LNCaP clone FGC (cell line): ENCODE measurements around the gene NCK2.

Experiments
- DNase-seq: peaks from one replicate; pipeline ENCODE4 v3.0.0-alpha.2; 2011; ENCODE audit warnings: low read depth
- H3K4me3 ChIP-seq: 2 replicates; pipeline ENCODE4 v1.5.1; 2011; ENCODE audit warnings: mild to moderate bottlenecking, low read depth, low read length, control low read depth
- TF ChIP-seq, protein P1 (sequence below): IDR thresholded peaks from 2 replicates; pipeline ENCODE4 v1.5.1; 2012; ENCODE audit warnings: mild to moderate bottlenecking; ENCODE audit not compliant: control insufficient read depth, insufficient read depth; ENCODE audit errors: extremely low read depth

Gene NCK2

GRCh38 chr2:105870062-105870461 is 125.3 kb downstream of the NCK2 start:
- TF ChIP-seq, protein P1, sequence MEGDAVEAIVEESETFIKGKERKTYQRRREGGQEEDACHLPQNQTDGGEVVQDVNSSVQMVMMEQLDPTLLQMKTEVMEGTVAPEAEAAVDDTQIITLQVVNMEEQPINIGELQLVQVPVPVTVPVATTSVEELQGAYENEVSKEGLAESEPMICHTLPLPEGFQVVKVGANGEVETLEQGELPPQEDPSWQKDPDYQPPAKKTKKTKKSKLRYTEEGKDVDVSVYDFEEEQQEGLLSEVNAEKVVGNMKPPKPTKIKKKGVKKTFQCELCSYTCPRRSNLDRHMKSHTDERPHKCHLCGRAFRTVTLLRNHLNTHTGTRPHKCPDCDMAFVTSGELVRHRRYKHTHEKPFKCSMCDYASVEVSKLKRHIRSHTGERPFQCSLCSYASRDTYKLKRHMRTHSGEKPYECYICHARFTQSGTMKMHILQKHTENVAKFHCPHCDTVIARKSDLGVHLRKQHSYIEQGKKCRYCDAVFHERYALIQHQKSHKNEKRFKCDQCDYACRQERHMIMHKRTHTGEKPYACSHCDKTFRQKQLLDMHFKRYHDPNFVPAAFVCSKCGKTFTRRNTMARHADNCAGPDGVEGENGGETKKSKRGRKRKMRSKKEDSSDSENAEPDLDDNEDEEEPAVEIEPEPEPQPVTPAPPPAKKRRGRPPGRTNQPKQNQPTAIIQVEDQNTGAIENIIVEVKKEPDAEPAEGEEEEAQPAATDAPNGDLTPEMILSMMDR, result no peak
- DNase-seq, result no peak
- H3K4me3 ChIP-seq, result no peak overlapping the region

DNA sequence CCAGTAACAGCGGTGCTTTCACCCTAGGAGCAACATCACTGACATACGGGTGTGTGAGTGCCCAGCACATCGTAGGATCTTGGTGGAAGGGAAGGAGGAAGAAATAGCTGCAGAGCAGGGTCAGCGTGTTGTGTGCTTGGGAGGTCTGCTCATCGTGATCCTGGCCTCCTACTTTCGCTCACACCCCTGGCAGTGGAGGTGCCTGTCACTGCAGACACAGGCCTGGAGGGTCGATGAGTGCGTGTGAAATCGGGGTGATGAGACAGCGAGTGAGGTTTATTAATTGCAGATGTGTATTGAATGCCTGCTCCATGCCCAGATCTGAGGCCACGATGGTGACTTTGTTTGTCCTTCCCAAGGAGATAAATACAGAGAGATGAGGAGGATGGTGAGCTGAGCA is 126.1 kb downstream of the NCK2 start:
- DNase-seq, result no peak
- TF ChIP-seq, protein P1, result no peak
- H3K4me3 ChIP-seq, result no peak overlapping the region

- H3K4me3 ChIP-seq, result no peak overlapping the region
- no peak for DNase-seq
- TF ChIP-seq, protein P1, result no peak
Observed at GRCh38 chr2:105872142-105872728, 127.5 kb downstream of the NCK2 start.

DNA sequence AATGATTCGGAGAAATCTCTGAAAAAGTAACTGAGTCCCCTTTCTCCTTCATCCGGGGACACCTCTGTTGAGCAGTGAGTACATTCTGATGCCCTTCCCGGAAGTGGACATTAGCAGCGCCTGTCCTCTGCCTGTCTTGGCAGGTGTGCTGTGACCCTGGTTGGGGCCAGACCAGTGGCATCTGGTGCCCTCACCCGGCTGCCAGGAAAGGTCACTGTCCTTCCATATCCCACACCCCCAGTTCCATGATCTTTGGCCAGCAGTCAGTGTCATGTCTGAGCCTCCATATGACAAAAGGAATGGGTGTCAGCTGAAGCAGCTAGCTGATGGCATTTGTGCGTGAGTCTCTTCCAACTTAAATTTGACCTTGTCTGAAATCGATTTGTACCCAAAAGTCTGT is 128.1 kb downstream of the NCK2 start:
- H3K4me3 ChIP-seq, result no peak overlapping the region
- TF ChIP-seq, protein P1, result no peak
- DNase-seq, result no peak

GRCh38 chr2:105873281-105873680 is 128.6 kb downstream of the NCK2 start:
- TF ChIP-seq, protein P1, result no peak
- no peak for DNase-seq
- H3K4me3 ChIP-seq, result no peak overlapping the region

GRCh38 chr2:105873721-105874120 is 129.0 kb downstream of the NCK2 start:
- TF ChIP-seq, protein P1, result no peak
- no peak for DNase-seq
- H3K4me3 ChIP-seq, result no peak overlapping the region

- TF ChIP-seq, protein P1, result no peak
- no peak overlapping the region for H3K4me3 ChIP-seq
- DNase-seq, result no peak
Observed at GRCh38 chr2:105874466-105874865, 129.8 kb downstream of the NCK2 start.
